GM12875 (cell line): ENCODE data around the gene RSPH3.
"Not testable (repeated sequence)": the region's sequence is repeated elsewhere in the genome, so short reads cannot be mapped to it uniquely, and the experiment has no call there.

Source experiments
- H3K4me3 ChIP-seq: one replicate; pipeline ENCODE4 v1.5.1; 2011; ENCODE audit warnings: low read depth, low read length, control low read depth
- TF ChIP-seq, protein P1 (sequence below): IDR thresholded peaks from 2 replicates; pipeline ENCODE4 v1.5.1; 2011; ENCODE audit warnings: low read depth, mild to moderate bottlenecking, control low read depth, inconsistent platforms, low read length, moderate library complexity, borderline replicate concordance; ENCODE audit not compliant: insufficient read depth

The RSPH3 gene

GRCh38 chr6:159042826-159043181, 42.8 kb upstream of the RSPH3 start:
- peak overlapping the region; percentile 32 for H3K4me3 ChIP-seq
- TF ChIP-seq, protein P1, sequence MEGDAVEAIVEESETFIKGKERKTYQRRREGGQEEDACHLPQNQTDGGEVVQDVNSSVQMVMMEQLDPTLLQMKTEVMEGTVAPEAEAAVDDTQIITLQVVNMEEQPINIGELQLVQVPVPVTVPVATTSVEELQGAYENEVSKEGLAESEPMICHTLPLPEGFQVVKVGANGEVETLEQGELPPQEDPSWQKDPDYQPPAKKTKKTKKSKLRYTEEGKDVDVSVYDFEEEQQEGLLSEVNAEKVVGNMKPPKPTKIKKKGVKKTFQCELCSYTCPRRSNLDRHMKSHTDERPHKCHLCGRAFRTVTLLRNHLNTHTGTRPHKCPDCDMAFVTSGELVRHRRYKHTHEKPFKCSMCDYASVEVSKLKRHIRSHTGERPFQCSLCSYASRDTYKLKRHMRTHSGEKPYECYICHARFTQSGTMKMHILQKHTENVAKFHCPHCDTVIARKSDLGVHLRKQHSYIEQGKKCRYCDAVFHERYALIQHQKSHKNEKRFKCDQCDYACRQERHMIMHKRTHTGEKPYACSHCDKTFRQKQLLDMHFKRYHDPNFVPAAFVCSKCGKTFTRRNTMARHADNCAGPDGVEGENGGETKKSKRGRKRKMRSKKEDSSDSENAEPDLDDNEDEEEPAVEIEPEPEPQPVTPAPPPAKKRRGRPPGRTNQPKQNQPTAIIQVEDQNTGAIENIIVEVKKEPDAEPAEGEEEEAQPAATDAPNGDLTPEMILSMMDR: no peak

GRCh38 chr6:159042003-159042825, 42.2 kb upstream of the RSPH3 start:
- H3K4me3 ChIP-seq: peak overlapping the region; percentile 32
- TF ChIP-seq, protein P1: peak; percentile 89

DNA sequence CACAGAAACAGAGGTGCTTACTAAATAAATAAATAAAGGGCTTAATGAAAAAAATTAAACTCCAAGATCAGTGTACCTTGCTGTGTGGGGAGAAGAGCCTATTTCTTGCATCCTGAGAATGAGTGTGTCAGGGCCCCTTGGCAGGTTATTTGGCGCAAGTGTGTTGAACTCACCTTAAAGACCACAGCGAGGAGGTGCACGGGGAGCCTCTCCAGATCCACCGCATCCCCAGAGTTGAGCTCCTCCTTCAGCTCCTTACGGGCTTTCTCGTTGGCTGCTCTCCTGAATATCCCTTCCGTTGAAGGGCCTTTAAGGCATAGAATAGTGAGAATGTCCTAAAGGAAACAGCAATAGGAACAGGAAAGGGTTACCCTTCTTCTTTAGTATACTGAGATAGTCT, 41.2 kb upstream of the RSPH3 start:
- TF ChIP-seq, protein P1: no peak
- no peak overlapping the region for H3K4me3 ChIP-seq

- no peak overlapping the region for H3K4me3 ChIP-seq
Observed at GRCh38 chr6:159039885-159040258, 39.9 kb upstream of the RSPH3 start.

GRCh38 chr6:159038914-159039884, 39.2 kb upstream of the RSPH3 start:
- TF ChIP-seq, protein P1: no peak
- H3K4me3 ChIP-seq: no peak overlapping the region

More at GRCh38 chr6:159039885-159040258, 39.9 kb upstream of the RSPH3 start:
- TF ChIP-seq, protein P1: no peak

DNA sequence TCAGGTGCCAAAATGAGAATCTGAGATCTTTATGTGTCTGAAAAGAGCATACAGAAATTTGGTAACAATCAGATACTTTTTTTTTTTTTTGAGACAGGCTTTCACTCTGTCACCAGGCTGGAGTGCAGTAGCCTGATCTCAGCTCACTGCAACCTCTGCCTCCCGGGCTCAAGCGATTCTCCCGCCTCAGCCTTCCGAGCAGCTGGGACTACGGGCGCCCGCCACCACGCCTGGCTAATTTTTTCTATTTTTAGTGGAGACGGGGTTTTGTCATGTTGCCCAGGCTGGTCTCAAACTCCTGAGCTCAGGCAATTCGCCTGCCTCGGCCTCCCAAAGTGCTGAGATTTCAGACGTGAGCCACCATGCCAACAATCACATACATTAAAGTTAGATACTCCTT, 38.3 kb upstream of the RSPH3 start:
- H3K4me3 ChIP-seq: not testable (repeated sequence)

GRCh38 chr6:159037756-159038290, 37.8 kb upstream of the RSPH3 start:
- no peak overlapping the region for H3K4me3 ChIP-seq
- TF ChIP-seq, protein P1: no peak
